ENCODE data around the gene DNALI1. TPM values are rescaled to one million over a fixed set of nuclear protein-coding genes. Genes with fewer than 3 reads are reported as not detected.

DNALI1 gene
- 0.02 to 0.27 TPM (median 0.05 TPM) in 3 of 5 replicates, not detected in the others for total RNA-seq (2022; extraction: Qiagen RNA extraction)

GRCh38 chr1:37556712-37557196, at the start of gene DNALI1:
Gene DNALI1, plus strand, starts transcription at chr1:37556940. Its CDS starts 55 bp downstream, at chr1:37556995.

GRCh38 chr1:37514350-37515184, 42.2 kb upstream of the DNALI1 start, which contains the start of gene MEAF6:
Gene MEAF6, minus strand, starts transcription at chr1:37514766. Its CDS starts 20 bp downstream, at chr1:37514746.

DNA sequence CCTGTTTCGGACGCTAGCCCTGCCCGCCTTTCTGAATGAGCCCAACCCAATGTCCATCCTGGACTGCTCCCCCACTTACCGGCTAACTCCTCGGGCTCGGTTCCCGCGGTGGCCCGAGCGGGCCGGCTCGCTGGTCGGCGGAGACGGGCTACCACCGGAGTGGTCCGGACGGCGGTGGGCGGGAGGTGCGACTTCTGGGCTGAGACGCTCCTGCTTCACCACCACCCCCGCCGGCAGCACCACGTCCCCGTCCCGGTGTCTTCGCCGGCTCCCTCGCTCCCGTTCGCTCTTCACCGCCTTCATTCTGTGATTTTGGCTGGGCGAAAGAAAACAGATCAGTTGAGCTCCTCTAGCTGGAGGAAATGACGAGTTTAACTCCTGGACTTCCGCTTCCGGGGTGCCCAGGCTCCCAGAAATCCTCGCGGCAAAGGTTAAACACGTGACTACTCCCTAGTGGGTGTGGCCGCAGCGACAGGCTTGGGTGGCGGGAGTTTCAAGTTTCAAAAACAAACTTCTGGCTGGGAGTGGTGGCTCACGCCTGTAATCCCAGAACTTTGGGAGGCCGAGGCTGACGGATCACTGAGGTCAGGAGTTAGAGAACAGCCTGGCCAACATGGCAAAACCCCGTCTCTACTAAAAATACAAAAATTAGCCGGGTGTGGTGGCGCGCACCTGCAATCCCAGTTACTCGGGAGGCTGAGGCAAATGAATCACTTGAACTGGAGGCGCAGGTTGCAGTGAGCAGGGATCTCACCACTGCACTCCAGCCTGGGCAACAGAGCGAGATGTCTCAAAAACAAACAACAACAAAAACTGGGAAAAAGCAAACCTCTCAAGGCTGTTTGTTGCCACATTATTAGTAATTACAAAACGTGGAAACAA, 2.6 kb upstream of the DNALI1 start, which contains the start of gene SNIP1:
TSS of gene SNIP1 (minus strand) at position 367 of the 882 bp plus-strand sequence. CDS start at position 303, 64 bp downstream.

DNA sequence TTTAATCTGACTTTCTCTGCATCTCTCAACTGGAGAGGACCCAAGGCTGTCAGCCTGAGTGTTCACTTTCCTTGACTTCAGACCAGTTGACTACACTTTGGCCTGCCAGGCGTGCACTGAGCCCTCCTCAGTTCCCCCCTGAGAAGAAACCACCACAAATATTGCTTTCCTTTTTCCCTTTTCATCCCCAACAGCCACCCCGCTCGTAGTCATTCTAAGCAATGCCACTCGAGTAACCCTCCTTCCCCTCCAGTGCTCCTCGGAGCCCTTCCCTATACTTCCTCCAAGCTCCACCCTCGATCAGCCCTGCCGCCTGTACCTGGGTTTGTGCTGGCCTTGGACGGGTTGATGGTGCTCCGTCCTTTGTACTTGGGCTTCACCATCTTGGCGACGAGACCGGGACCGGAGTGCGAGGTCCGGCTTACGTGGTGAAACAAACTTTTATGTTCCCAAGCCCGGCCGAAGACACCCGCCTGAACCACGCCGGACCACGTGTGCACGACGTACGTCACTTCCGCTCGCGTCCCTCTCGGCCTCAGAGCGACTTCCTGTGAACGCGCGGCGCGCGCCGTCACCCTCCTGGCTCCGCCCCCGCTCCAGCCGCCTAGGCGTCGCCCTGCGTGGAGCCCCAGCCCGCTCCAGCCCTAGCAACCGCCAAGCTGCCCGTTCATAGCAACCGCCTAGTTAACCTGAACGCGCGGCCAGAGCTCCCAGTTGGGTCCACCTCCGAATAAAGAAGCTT, 38.9 kb downstream of the DNALI1 start, which contains the start of gene GNL2:
TSS of gene GNL2 (minus strand) at position 498 of the 742 bp plus-strand sequence. CDS start at position 383, 115 bp downstream.

Other genes starting within 250 kb of the DNALI1 start
- gene ZC3H12A, start 82.4 kb upstream of the DNALI1 start, total RNA-seq (2022; extraction: Qiagen RNA extraction), result 32.0 to 54.9 TPM (median 50.7 TPM) in 5 replicates
- gene MEAF6, start 42.2 kb upstream of the DNALI1 start, total RNA-seq (2022; extraction: Qiagen RNA extraction), result 59.9 to 75.1 TPM (median 61.7 TPM) in 5 replicates
- 11.7 to 17.3 TPM (median 14.4 TPM) in 5 replicates for gene SNIP1, start 2.6 kb upstream of the DNALI1 start, total RNA-seq (2022; extraction: Qiagen RNA extraction)
- gene GNL2, start 39.0 kb downstream of the DNALI1 start, total RNA-seq (2022; extraction: Qiagen RNA extraction), result 61.7 to 65.8 TPM (median 65.0 TPM) in 5 replicates
- 0.10 to 0.15 TPM (median 0.11 TPM) in 5 replicates for gene RSPO1, start 78.0 kb downstream of the DNALI1 start, total RNA-seq (2022; extraction: Qiagen RNA extraction)
- gene CDCA8, start 135.6 kb downstream of the DNALI1 start, total RNA-seq (2022; extraction: Qiagen RNA extraction), result 44.5 to 49.4 TPM (median 45.8 TPM) in 5 replicates
- gene EPHA10, start 208.2 kb downstream of the DNALI1 start, total RNA-seq (2022; extraction: Qiagen RNA extraction), result 0.98 to 2.3 TPM (median 1.2 TPM) in 5 replicates
- 20.6 to 26.6 TPM (median 26.3 TPM) in 5 replicates for gene MANEAL, start 236.9 kb downstream of the DNALI1 start, total RNA-seq (2022; extraction: Qiagen RNA extraction)

All from A549 treated with dexamethasone at 1 μM for 4 hours (cell line).